Ishikawa (cell line): Measurements from ENCODE around the gene LIPN.

Experiments used
- CEBPB ChIP-seq: IDR thresholded peaks from 2 replicates; pipeline ENCODE4 v1.6.1; 2012
- CREB1 ChIP-seq: IDR thresholded peaks from 2 replicates; pipeline ENCODE4 v1.6.1; 2012; ENCODE audit warnings: low read depth
- EGR1 ChIP-seq: IDR thresholded peaks from 2 replicates; pipeline ENCODE4 v1.6.1; 2012
- EP300 ChIP-seq: IDR thresholded peaks from 2 replicates; pipeline ENCODE4 v1.6.1; 2012; ENCODE audit warnings: borderline replicate concordance
- FOXM1 ChIP-seq: IDR thresholded peaks from 2 replicates; pipeline ENCODE4 v1.6.1; 2012; ENCODE audit warnings: low read depth, borderline replicate concordance
- MAX ChIP-seq: IDR thresholded peaks from 2 replicates; pipeline ENCODE4 v1.6.1; 2012
- NFIC ChIP-seq: IDR thresholded peaks from 2 replicates; pipeline ENCODE4 v1.6.1; 2012
- RAD21 ChIP-seq: IDR thresholded peaks from 2 replicates; pipeline ENCODE4 v1.6.1; 2012; ENCODE audit warnings: low read depth
- REST ChIP-seq: IDR thresholded peaks from 2 replicates; pipeline ENCODE4 v1.6.1; 2012; ENCODE audit warnings: low read depth, mild to moderate bottlenecking
- TAF1 ChIP-seq: IDR thresholded peaks from 2 replicates; pipeline ENCODE4 v1.6.1; 2012; ENCODE audit warnings: low read depth, mild to moderate bottlenecking
- TCF12 ChIP-seq: IDR thresholded peaks from 2 replicates; pipeline ENCODE4 v1.6.1; 2012; ENCODE audit warnings: low read depth
- TEAD4 ChIP-seq: IDR thresholded peaks from 2 replicates; pipeline ENCODE4 v1.6.1; 2012
- USF1 ChIP-seq: IDR thresholded peaks from 2 replicates; pipeline ENCODE4 v1.6.1; 2012
- YY1 ChIP-seq: IDR thresholded peaks from 2 replicates; pipeline ENCODE4 v1.6.1; 2012; ENCODE audit warnings: low read depth
- ZBTB7A ChIP-seq: IDR thresholded peaks from 2 replicates; pipeline ENCODE4 v1.6.1; 2012; ENCODE audit warnings: low read depth

Gene LIPN

GRCh38 chr10:88728107-88728763 is 31.6 kb upstream of the LIPN start:
- TF ChIP-seq YY1: no peak
- peak; percentile 69 for TF ChIP-seq RAD21

- TF ChIP-seq FOXM1 (no peak), ZBTB7A (no peak), MAX (no peak), REST (no peak), TEAD4 (no peak), CEBPB (no peak), NFIC (no peak), TAF1 (no peak), EP300 (no peak)
Measured at GRCh38 chr10:88730864-88731263, 29.0 kb upstream of the LIPN start.

- TF ChIP-seq EP300 (no peak), FOXM1 (no peak), YY1 (no peak), TAF1 (no peak), CEBPB (no peak), ZBTB7A (no peak), EGR1 (no peak), MAX (no peak), TEAD4 (no peak)
Measured at GRCh38 chr10:88731296-88731695, 28.5 kb upstream of the LIPN start.

GRCh38 chr10:88733215-88733614 is 26.6 kb upstream of the LIPN start:
- no peak for TF ChIP-seq YY1
- no peak for TF ChIP-seq TCF12
- no peak for TF ChIP-seq EGR1
- TF ChIP-seq USF1: no peak
- no peak for TF ChIP-seq CREB1
- no peak for TF ChIP-seq EP300
- no peak for TF ChIP-seq REST
- TF ChIP-seq NFIC: no peak
- no peak for TF ChIP-seq MAX
- TF ChIP-seq TAF1: no peak
- no peak for TF ChIP-seq ZBTB7A
- no peak for TF ChIP-seq RAD21
- no peak for TF ChIP-seq FOXM1
- TF ChIP-seq CEBPB: no peak
- TF ChIP-seq TEAD4: no peak

GRCh38 chr10:88735661-88736060 is 24.2 kb upstream of the LIPN start:
- TF ChIP-seq CEBPB (no peak), FOXM1 (no peak), RAD21 (no peak), YY1 (no peak), EGR1 (no peak), USF1 (no peak), EP300 (no peak), TCF12 (no peak), TEAD4 (no peak), MAX (no peak), NFIC (no peak), ZBTB7A (no peak), TAF1 (no peak), CREB1 (no peak), REST (no peak)
